ENCODE data around the gene RAB29. TPM values are rescaled to one million over a fixed set of nuclear protein-coding genes. Genes with fewer than 3 reads are reported as not detected.

RAB29 gene
- polyA plus RNA-seq, 1 donor from 2014 or later: 0.40 TPM

- no peaks in the 10 kb centered on the region for H3K9me3 ChIP-seq (ENCODE audit: low read length)
- H3K79me2 ChIP-seq (replicated peaks; ENCODE audit: insufficient read depth, low read length): no peaks in the 10 kb centered on the region
- peaks cover 7% of the 10 kb centered on the region for H3K36me3 ChIP-seq (ENCODE audit: insufficient read depth, low read length)
- no peak overlapping the region for H3K4me3 ChIP-seq (ENCODE audit: low read length)
- no peaks in the 10 kb centered on the region for H3K27me3 ChIP-seq (ENCODE audit: insufficient read depth, low read depth, low read length)
- no peak for TF ChIP-seq MXI1 (conservative IDR thresholded peaks at IDR 0.05; ENCODE audit: poor library complexity, severe bottlenecking)
- no peak for TF ChIP-seq TAF1 (IDR thresholded peaks at IDR 0.05; ENCODE audit: low read depth)
- no peak for TF ChIP-seq REST (IDR thresholded peaks at IDR 0.05; ENCODE audit: borderline replicate concordance)
- no peak for TF ChIP-seq SMC3 (conservative IDR thresholded peaks at IDR 0.05; ENCODE audit: poor library complexity)
- no peak for TF ChIP-seq RAD21 (conservative IDR thresholded peaks at IDR 0.05)
- no peak for TF ChIP-seq CTCF (IDR thresholded peaks at IDR 0.05; ENCODE audit: poor library complexity, severe bottlenecking)
- TF ChIP-seq POLR2AphosphoS5 (IDR thresholded peaks at IDR 0.05): no peak
- no peak for TF ChIP-seq EZH2 (IDR thresholded peaks at IDR 0.05; ENCODE audit: borderline replicate concordance, insufficient read depth, low read length, poor library complexity, severe bottlenecking)
- TF ChIP-seq EP300 (conservative IDR thresholded peaks at IDR 0.05; ENCODE audit: poor library complexity, severe bottlenecking): no peak
- no peak overlapping the region for H3K9ac ChIP-seq (ENCODE audit: low read length)
- H2AFZ ChIP-seq (ENCODE audit: low read depth, low read length): no peak overlapping the region
- H3K9me2 ChIP-seq (ENCODE audit: insufficient read depth, low read length): no peaks in the 10 kb centered on the region
- H3K27ac ChIP-seq (ENCODE audit: low read length): no peak overlapping the region
- H3F3A ChIP-seq (ENCODE audit: insufficient read depth, low read length, poor library complexity, severe bottlenecking): no peaks in the 10 kb centered on the region
- no peaks in the 10 kb centered on the region for H4K20me1 ChIP-seq (ENCODE audit: insufficient read depth)
- no peak overlapping the region for H3K4me2 ChIP-seq (ENCODE audit: low read length)
Observed at GRCh38 chr1:205794011-205794730, 18.9 kb upstream of the RAB29 start.

- TF ChIP-seq RAD21 (conservative IDR thresholded peaks at IDR 0.05) (no peak), CTCF (IDR thresholded peaks at IDR 0.05; ENCODE audit: poor library complexity, severe bottlenecking) (no peak), REST (IDR thresholded peaks at IDR 0.05; ENCODE audit: borderline replicate concordance) (no peak), POLR2AphosphoS5 (IDR thresholded peaks at IDR 0.05) (no peak), EP300 (conservative IDR thresholded peaks at IDR 0.05; ENCODE audit: poor library complexity, severe bottlenecking) (no peak), MXI1 (conservative IDR thresholded peaks at IDR 0.05; ENCODE audit: poor library complexity, severe bottlenecking) (no peak), TAF1 (IDR thresholded peaks at IDR 0.05; ENCODE audit: low read depth) (no peak), EZH2 (IDR thresholded peaks at IDR 0.05; ENCODE audit: borderline replicate concordance, insufficient read depth, low read length, poor library complexity, severe bottlenecking) (no peak), SMC3 (conservative IDR thresholded peaks at IDR 0.05; ENCODE audit: poor library complexity) (no peak)
- Histone ChIP-seq H3K9ac (ENCODE audit: low read length) (no peak overlapping the region), H3K27me3 (ENCODE audit: insufficient read depth, low read depth, low read length) (no peaks in the 10 kb centered on the region), H2AFZ (ENCODE audit: low read depth, low read length) (no peak overlapping the region), H3F3A (ENCODE audit: insufficient read depth, low read length, poor library complexity, severe bottlenecking) (no peaks in the 10 kb centered on the region), H3K27ac (ENCODE audit: low read length) (no peak overlapping the region), H3K9me2 (ENCODE audit: insufficient read depth, low read length) (no peaks in the 10 kb centered on the region), H4K20me1 (ENCODE audit: insufficient read depth) (no peaks in the 10 kb centered on the region), H3K4me3 (ENCODE audit: low read length) (no peak overlapping the region), H3K36me3 (ENCODE audit: insufficient read depth, low read length) (peaks cover 7% of the 10 kb centered on the region), H3K79me2 (replicated peaks; ENCODE audit: insufficient read depth, low read length) (no peaks in the 10 kb centered on the region), H3K4me2 (ENCODE audit: low read length) (no peak overlapping the region), H3K9me3 (ENCODE audit: low read length) (no peaks in the 10 kb centered on the region)
Observed at GRCh38 chr1:205792961-205793673, 17.8 kb upstream of the RAB29 start.

Measured in neural cell (in vitro differentiated cells).